ENCODE data around the gene CCT6A.

CCT6A gene, protein sequence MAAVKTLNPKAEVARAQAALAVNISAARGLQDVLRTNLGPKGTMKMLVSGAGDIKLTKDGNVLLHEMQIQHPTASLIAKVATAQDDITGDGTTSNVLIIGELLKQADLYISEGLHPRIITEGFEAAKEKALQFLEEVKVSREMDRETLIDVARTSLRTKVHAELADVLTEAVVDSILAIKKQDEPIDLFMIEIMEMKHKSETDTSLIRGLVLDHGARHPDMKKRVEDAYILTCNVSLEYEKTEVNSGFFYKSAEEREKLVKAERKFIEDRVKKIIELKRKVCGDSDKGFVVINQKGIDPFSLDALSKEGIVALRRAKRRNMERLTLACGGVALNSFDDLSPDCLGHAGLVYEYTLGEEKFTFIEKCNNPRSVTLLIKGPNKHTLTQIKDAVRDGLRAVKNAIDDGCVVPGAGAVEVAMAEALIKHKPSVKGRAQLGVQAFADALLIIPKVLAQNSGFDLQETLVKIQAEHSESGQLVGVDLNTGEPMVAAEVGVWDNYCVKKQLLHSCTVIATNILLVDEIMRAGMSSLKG

DNA sequence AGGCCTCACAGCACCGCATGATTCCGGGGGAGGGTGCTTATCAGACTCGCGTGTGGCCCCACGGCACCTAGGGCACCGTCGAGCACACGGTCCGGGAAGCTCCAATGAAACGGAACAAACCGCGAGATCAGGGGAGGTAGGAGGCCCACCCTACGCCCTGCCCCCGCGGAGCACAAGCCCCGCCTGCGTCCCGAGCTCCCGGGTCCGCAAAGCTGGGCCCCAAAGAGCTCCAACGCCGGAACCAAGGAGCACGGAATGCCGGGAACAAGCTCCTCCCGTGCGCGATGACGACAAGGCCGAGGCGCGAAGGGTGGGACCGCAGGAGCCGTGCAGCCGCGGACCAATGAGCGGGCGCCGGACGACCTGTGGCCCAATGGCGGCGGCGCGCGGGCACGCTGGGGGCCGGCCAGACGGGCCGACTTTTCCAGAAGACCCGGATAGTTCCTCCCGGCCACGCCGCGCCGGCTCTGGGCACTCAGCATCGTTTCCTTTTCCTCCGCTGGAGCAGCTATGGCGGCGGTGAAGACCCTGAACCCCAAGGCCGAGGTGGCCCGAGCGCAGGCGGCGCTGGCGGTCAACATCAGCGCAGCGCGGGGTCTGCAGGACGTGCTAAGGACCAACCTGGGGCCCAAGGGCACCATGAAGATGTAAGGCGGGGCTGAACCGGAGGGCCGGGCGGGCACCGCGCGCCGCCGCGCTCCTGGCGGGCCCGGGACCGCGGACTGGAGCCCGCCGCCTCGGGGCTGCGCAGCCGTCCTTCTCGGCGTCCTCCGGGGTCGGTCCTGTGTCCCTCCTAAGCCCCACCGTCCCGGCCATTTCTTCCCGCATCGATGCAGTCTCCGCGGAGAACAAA is at the start of gene CCT6A, which contains the start of gene PSPH:
Gene CCT6A, plus strand, starts transcription at position 427 of the 853 bp plus-strand sequence. Its CDS starts 84 bp downstream, at position 511.
Gene PSPH, minus strand, starts transcription at position 106 of the 853 bp plus-strand sequence. CDS start 30,232 bp downstream, outside the sequence.
- TF ChIP-seq GATA3 (IDR thresholded peaks at IDR 0.05; ENCODE audit: low read depth, low read length) (no peak), GATA2 (IDR thresholded peaks at IDR 0.05; ENCODE audit: low read depth, low read length) (peak; percentile 44)

DNA sequence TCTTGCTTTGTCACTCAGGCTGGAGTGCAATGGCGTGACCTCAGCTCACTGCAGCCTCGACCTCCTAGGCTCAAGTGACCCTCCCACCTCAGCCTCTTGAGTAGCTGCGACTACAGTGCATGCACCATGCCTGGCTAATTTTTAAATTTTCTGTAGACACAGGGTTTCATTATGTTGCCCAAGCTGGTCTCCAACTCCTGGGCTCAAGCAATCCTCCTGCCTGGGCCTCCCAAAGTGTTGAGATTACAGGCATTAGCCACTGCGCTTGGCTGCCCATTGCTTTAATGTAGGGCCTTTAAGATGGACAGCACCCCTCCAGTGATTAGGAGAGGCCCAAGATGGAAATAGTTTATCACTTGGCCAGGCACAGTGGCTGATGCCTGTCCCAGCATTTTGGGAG is 47.8 kb upstream of the CCT6A start:
- TF ChIP-seq GATA2 (IDR thresholded peaks at IDR 0.05; ENCODE audit: low read depth, low read length) (no peak), GATA3 (IDR thresholded peaks at IDR 0.05; ENCODE audit: low read depth, low read length) (no peak)

DNA sequence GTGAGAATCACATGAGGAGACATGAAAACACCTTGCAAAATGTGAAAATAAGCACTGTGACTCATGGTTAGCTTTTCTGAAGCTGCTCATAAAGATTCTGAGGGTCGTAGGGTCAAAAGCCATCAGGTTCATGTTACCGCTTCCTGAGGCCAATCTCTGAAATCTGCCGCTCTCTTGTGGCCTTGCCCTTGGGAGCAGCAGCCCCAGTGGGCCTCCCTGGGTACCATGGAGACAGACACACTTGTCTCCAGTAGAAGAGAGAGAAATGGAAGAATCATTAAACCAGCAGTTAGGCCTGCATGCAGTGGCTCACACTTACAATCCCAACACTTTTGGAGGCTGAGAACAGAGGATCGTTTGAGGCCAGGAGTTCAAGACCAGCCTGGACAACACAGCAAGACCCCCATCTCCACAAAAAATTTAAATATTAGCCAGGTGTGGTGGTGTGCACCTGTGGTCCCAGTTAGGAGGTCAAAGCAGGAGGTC is 44.4 kb upstream of the CCT6A start:
- TF ChIP-seq GATA2 (IDR thresholded peaks at IDR 0.05; ENCODE audit: low read depth, low read length) = no peak
- no peak for TF ChIP-seq GATA3 (IDR thresholded peaks at IDR 0.05; ENCODE audit: low read depth, low read length)

DNA sequence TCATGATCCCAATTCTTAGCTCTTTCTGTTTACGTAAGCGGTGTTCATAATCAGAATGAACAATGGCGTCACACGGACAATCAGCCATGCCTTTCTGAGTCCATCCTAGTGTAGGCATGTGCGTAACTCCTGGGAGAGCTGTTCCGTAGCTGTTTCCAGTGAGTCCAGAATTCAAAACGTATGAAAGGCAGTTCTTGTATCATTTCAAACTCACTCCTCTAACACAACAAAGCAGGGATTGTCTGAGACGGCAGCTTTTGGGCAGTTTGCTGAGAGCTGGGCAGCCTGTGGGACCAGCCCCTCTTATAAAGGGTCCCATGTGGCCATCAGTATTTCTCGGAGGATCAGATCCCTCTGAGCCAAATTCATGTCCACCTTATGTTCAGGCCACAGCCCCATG is 43.7 kb upstream of the CCT6A start:
- no peak for TF ChIP-seq GATA3 (IDR thresholded peaks at IDR 0.05; ENCODE audit: low read depth, low read length)
- TF ChIP-seq GATA2 (IDR thresholded peaks at IDR 0.05; ENCODE audit: low read depth, low read length) = no peak

DNA sequence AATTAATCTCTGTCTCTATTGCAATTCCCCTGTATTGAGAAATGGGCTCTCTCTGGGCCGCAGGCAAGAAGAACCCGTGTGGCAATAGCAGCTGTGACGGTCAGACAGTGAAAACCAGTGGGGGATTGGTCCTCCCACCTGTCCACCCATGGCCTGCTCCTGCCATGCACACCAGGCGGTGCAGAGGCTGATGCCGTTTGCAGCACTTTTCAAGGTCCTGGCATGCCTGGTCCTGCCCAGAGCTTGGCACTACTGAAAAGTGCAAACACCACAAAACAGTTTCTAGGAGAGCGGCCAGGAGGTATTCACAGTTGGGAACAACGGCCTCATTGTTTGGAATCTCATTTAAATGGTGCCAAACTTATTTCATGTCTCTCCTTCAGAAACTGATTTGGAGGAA is 41.9 kb upstream of the CCT6A start:
- TF ChIP-seq GATA2 (IDR thresholded peaks at IDR 0.05; ENCODE audit: low read depth, low read length) = no peak
- no peak for TF ChIP-seq GATA3 (IDR thresholded peaks at IDR 0.05; ENCODE audit: low read depth, low read length)

DNA sequence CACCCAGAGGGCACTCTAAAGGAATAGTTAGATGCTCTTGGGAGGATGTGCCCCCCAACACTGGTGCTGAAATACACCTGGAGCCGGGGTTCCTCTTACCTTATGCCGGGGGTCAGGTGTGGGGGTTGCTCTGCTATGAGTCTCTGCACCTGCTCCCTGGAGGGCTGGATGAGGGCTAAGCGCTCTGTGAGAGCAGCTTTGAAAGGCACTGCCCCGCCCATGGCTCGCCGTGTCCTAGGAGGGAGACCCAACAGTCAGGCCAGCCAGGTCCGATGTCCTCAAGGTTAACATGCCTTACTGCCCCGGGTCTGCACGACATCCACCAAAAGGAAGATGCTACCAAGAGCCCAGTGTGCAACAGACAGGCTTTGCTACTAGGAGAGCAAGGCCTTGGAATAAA is 32.1 kb upstream of the CCT6A start:
- TF ChIP-seq GATA3 (IDR thresholded peaks at IDR 0.05; ENCODE audit: low read depth, low read length) (no peak), GATA2 (IDR thresholded peaks at IDR 0.05; ENCODE audit: low read depth, low read length) (no peak)

DNA sequence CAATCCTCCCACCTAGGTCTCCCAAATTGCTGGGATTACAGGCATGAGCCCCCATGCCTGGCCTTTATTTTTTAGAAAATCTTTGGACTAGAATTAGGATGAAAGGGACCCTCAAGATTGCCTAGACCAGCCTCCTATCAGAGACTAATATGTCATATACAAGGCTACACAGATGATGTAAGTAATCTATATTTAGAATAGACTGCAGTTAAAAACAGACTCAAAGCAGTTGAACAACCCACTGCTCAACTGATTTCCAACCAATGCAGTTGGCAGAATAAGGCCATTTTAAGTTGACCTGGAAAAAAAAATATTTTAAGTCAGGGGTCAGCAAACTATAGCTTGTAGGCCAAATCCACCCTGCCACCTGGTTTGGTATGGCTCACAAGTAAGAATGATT is 28.1 kb upstream of the CCT6A start:
- TF ChIP-seq GATA3 (IDR thresholded peaks at IDR 0.05; ENCODE audit: low read depth, low read length) (no peak), GATA2 (IDR thresholded peaks at IDR 0.05; ENCODE audit: low read depth, low read length) (no peak)

DNA sequence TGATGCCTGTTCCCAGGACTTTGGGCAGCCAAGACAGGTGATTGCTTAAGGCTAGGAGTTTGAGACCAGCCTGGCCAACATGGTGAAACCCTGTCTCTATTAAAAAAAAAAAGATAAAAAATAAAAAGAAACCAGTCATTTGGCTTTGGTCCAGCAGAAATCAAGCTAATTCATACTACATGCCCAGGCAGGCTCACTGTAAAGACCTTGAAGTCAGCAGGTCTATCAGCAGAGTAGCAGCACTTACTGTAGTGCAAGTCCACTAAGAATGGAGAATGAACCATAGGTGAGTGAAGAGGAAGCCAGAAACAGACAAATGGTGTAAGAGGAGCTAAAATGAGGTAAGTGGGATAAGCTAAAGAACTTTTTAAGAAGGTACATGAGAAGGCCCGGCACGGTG is 25.0 kb upstream of the CCT6A start:
- TF ChIP-seq GATA3 (IDR thresholded peaks at IDR 0.05; ENCODE audit: low read depth, low read length) (no peak), GATA2 (IDR thresholded peaks at IDR 0.05; ENCODE audit: low read depth, low read length) (no peak)

DNA sequence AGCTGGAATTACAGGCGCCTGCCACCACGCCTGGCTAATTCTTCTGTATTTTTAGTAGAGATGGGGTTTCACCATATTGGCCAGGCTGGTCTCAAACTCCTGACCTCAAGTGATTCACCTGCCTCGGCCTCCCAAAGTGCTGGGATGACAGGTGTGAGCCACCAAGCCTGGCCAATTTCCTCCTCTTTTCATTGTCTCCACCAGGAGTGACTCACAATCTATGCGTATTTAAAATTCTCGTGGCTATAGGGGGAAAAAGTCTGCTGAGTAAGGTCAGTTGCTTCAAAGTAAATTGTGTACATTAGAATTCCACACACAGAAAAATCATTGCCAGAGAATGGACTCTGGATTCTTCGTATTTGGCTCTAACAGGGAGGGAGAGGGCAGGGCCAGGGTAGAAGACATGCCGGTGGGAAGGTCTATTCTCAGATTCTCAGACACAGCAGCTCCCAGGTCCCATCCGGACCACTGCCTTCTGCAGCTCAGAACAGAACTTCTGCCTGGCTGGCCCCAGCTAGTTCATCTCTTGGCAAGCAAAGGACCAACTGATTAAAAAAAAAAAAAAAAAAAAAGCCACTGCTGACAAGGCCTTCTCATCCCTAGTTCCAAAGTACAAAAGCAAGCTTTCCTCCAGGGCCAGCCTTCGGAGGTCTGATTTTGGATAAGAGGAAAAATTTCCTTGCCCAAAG is 22.5 kb upstream of the CCT6A start:
- TF ChIP-seq GATA2 (IDR thresholded peaks at IDR 0.05; ENCODE audit: low read depth, low read length) = no peak
- no peak for TF ChIP-seq GATA3 (IDR thresholded peaks at IDR 0.05; ENCODE audit: low read depth, low read length)

DNA sequence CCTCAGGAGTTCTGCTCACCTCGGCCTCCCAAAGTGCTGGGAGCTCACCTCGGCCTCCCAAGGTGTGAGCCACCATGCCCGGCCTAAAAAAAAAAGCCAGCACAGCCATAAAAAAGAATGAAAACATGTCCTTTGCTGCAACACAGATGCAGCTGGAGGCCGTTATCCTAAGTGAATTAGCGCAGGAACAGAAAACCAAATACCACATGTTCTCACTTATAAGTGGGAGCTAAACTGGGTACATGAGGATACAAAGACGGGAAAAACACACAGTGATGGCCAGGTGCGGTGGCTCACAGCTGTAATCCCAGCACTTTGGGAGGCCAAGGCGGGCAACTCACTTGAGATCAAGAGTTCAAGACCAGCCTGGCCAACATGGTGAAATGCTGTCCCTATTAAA is 21.2 kb upstream of the CCT6A start:
- TF ChIP-seq GATA3 (IDR thresholded peaks at IDR 0.05; ENCODE audit: low read depth, low read length) (no peak), GATA2 (IDR thresholded peaks at IDR 0.05; ENCODE audit: low read depth, low read length) (no peak)

DNA sequence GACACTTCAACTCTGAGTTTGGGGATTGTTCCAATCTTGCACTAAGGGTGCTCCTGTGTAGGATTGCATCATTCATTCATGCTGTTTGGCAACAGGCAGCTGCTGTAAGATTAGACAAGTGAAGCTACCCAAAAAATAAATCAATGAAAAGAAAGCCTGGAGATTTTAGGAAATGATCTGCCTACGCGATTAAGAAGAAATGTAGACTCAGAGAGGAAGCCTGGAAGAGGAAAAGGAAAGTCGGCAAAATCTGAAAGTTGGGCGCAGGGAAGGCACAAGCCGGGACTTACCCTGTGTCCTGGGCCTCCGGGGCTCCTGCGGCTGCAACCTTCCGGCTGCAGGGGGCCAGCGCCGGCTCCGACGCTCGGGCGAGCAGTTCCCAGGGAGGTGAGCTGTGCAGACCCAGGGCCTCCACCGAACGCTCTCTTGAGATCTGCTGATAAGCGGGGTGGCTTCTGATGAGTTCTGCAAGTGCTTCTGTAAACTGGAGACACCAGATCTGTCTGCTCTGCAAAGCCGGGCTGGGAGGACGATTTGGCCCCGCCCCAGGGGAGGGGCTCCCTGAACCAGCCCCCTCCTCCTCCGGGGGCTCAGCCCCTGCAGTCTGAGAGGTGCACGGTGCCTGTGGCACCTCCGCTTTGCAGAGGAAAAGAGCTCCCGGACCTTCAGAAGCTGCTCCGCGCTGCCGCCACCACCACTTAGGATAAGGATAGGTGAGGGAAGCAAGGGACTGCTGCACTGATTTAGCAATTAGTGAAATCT is 17.7 kb upstream of the CCT6A start:
- peak; percentile 99 for TF ChIP-seq GATA2 (IDR thresholded peaks at IDR 0.05; ENCODE audit: low read depth, low read length)
- TF ChIP-seq GATA3 (IDR thresholded peaks at IDR 0.05; ENCODE audit: low read depth, low read length) = peak; percentile 93

DNA sequence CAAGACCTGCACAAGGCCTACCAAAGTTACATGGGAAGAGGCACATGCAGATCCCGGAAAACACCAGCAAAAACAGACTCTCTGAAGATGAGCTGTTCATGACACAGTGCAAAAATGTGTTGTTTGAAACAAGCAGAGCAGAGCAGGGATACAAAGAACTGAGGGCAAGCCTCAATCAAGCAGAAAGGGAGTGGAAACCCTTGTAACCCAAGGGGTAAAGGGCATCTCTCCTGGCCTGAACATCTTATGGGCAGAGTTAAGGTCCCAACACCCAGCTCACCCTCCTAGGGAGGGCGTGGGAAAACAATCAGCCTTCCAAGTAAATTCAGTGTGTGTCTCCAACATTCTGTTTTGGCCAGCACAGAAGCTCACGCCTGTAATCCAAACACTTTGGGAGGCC is 10.8 kb upstream of the CCT6A start:
- TF ChIP-seq GATA2 (IDR thresholded peaks at IDR 0.05; ENCODE audit: low read depth, low read length) (no peak), GATA3 (IDR thresholded peaks at IDR 0.05; ENCODE audit: low read depth, low read length) (no peak)

All from SH-SY5Y (cell line).